ENCODE measurements around the gene ANXA2R.

GRCh38 chr5:43001748-43002147, 38.4 kb downstream of the ANXA2R start:
- TF ChIP-seq POLR2A (IDR thresholded peaks at IDR 0.05), result no peak
- TF ChIP-seq EP300 (IDR thresholded peaks at IDR 0.05), result no peak
- TF ChIP-seq CTCF (IDR thresholded peaks at IDR 0.05), result no peak
